K562 (cell line): ENCODE results near the gene TTC39B. TPM values are rescaled to one million over a fixed set of nuclear protein-coding genes. Genes with fewer than 3 reads are reported as not detected.

Experiments
- ATAC-seq: fragments of 200-7000 bp; cut with Tn5 transposase; 3 replicates; pipeline ENCODE4 v1.9.1; 2020; ENCODE audit warnings: moderate library complexity
- BruUV-seq: library from RNA; stranded (reverse); fragments of 400-500 nt; replicated peaks from 2 replicates; lab custom pipeline; 2021; lab: Mats Ljungman, UMichigan
- CTCF ChIA-PET: fragments of 300-600 bp; formaldehyde crosslinking; extraction: SDS; loops from one replicate; lab custom pipeline; 2021; ENCODE audit warnings: low intra/inter-chr PET ratio; lab: Yijun Ruan, JAX
- POLR2A ChIA-PET: fragments of 300-600, 350-650 bp; sonication (Branson Sonifier 250); formaldehyde crosslinking; extraction: SDS; loops from one replicate; lab custom pipeline; 2021; ENCODE audit warnings: antibody characterized with exemption, inconsistent platforms; lab: Yijun Ruan, JAX
- DNase-seq, 4 experiments: peaks; one replicate each; pipeline versions ENCODE4 v3.0.0 to v3.0.0-alpha.2; 2011 to 2018; ENCODE audit warnings: low spot score in 3 of 4, mixed read lengths in 3 of 4; ENCODE audit errors: extremely low read depth in 1 of 4
- FAIRE-seq: peaks from 2 replicates; lab custom pipeline; 2011; peaks lifted over from hg19 to GRCh38; lab: Jason Lieb, UNC
- H2AFZ ChIP-seq: 2 replicates; pipeline ENCODE4 v1.6.0; 2011; ENCODE audit warnings: low read depth, low read length, control low read depth, inconsistent platforms
- H3K27ac ChIP-seq: fragments of 200-600 bp; 3 replicates; pipeline ENCODE4 v1.8.0; 2011; ENCODE audit warnings: low read depth, mild to moderate bottlenecking, control low read depth, inconsistent platforms, low read length, moderate library complexity, mixed read lengths; ENCODE audit errors: extremely low read depth
- H3K27me3 ChIP-seq, 2 experiments: fragments of 300-600 bp in 1 of 2; 2 replicates in 1 of 2; 3 replicates in 1 of 2; pipeline versions ENCODE4 v1.6.0 to v1.8.0; 2011; ENCODE audit warnings: inconsistent platforms in 2 of 2, low read length in 2 of 2, mild to moderate bottlenecking in 1 of 2, mixed read lengths in 1 of 2, moderate library complexity in 1 of 2; ENCODE audit not compliant: control insufficient read depth in 2 of 2, insufficient read depth in 2 of 2
- H3K36me3 ChIP-seq: fragments of 300-600 bp; 3 replicates; pipeline ENCODE4 v1.8.0; 2011; ENCODE audit warnings: mild to moderate bottlenecking, low read length, inconsistent platforms; ENCODE audit not compliant: control insufficient read depth, insufficient read depth
- H3K4me1 ChIP-seq, 2 experiments: fragments of 200-600 bp in 1 of 2; replicated peaks in 1 of 2; 2 replicates in 1 of 2; 3 replicates in 1 of 2; pipeline versions ENCODE4 v1.5.1 to v1.8.0; 2011; ENCODE audit warnings: inconsistent platforms in 2 of 2, low read length in 2 of 2, mild to moderate bottlenecking in 1 of 2, mixed read lengths in 1 of 2, moderate library complexity in 1 of 2; ENCODE audit not compliant: control insufficient read depth in 2 of 2, insufficient read depth in 2 of 2
- H3K4me2 ChIP-seq: 2 replicates; pipeline ENCODE4 v1.6.1; 2011; ENCODE audit warnings: low read length, control low read depth, inconsistent platforms, mixed read lengths; ENCODE audit not compliant: insufficient read depth
- H3K4me3 ChIP-seq: fragments of 200-600 bp; sonication (generic), shearing (Covaris generic); 2 replicates; pipeline ENCODE4 v1.5.1; 2016; ENCODE audit warnings: control low read depth, inconsistent platforms
- H3K79me2 ChIP-seq: fragments of 200-600 bp; 3 replicates; pipeline ENCODE4 v1.8.0; 2011; ENCODE audit warnings: low read length, inconsistent platforms; ENCODE audit not compliant: control insufficient read depth, insufficient read depth
- H3K9ac ChIP-seq, 2 experiments: 2 replicates each; pipeline versions ENCODE4 v1.6.0 to v1.6.1; 2011; ENCODE audit warnings: low read depth in 2 of 2, low read length in 2 of 2, control low read depth in 1 of 2, inconsistent platforms in 1 of 2, mild to moderate bottlenecking in 1 of 2, mixed read lengths in 1 of 2; ENCODE audit not compliant: insufficient read depth in 1 of 2
- H3K9me1 ChIP-seq: one replicate; pipeline ENCODE4 v1.6.0; 2011; ENCODE audit warnings: inconsistent platforms, mild to moderate bottlenecking, low read length, moderate library complexity; ENCODE audit not compliant: control insufficient read depth, insufficient read depth
- H3K9me3 ChIP-seq: replicated peaks from 2 replicates; pipeline ENCODE4 v1.5.1; 2011; ENCODE audit warnings: low read depth, low read length, inconsistent platforms; ENCODE audit not compliant: control insufficient read depth, insufficient read depth
- H4K20me1 ChIP-seq: replicated peaks from 2 replicates; pipeline ENCODE4 v1.6.1; 2011; ENCODE audit warnings: low read length, inconsistent platforms, mixed read lengths; ENCODE audit not compliant: control insufficient read depth, insufficient read depth
- HDAC2 ChIP-seq: fragments of 450-650 bp; IDR thresholded peaks from 2 replicates; pipeline ENCODE4 v1.6.1; 2016; ENCODE audit warnings: mild to moderate bottlenecking
- JUN ChIP-seq, 2 experiments: sonication (generic) in 1 of 2; formaldehyde crosslinking in 1 of 2; IDR thresholded peaks; 2 replicates each; pipeline versions ENCODE4 v1.6.1 to v1.8.0; 2012 to 2022; ENCODE audit warnings: borderline replicate concordance in 2 of 2, mild to moderate bottlenecking in 2 of 2, improper control_type of control experiment in 1 of 2, low read depth in 1 of 2, low read length in 1 of 2, missing genetic modification reagents in 1 of 2
- MTF1 ChIP-seq: fragments of 250-450 bp; sonication (Bioruptor Pico); IDR thresholded peaks from 2 replicates; pipeline ENCODE4 v1.9.0; 2021; ENCODE audit warnings: moderate library complexity, mild to moderate bottlenecking, inconsistent platforms, borderline replicate concordance
- NR1H2 ChIP-seq: sonication (generic); formaldehyde crosslinking; IDR thresholded peaks from 2 replicates; pipeline ENCODE4 v1.4.0; 2020; ENCODE audit warnings: mild to moderate bottlenecking, missing genetic modification reagents
- RBBP5 ChIP-seq: fragments of 200-600 bp; sonication (generic); IDR thresholded peaks from 2 replicates; pipeline ENCODE4 v1.6.1; 2012; ENCODE audit warnings: borderline replicate concordance, mild to moderate bottlenecking, low read length, control low read depth, inconsistent platforms; ENCODE audit not compliant: insufficient read depth, poor library complexity, severe bottlenecking
- ZNF12 ChIP-seq: sonication (generic); formaldehyde crosslinking; IDR thresholded peaks from 2 replicates; pipeline ENCODE4 v1.4.0; 2020; ENCODE audit warnings: mild to moderate bottlenecking, missing genetic modification reagents
- WGBS: fragments of 100-300 bp; shearing (Covaris generic); methylation state at CpG from one replicate; pipeline ENCODE4 v1.1.6; 2016; ENCODE audit warnings: low coverage, mixed read lengths; ENCODE audit not compliant: insufficient coverage; ENCODE audit errors: missing lambda C conversion rate; 5-methylcytosine and 5-hydroxymethylcytosine counted together
- in situ Hi-C: fragments of 300-500 bp; cut with MboI; formaldehyde crosslinking; loops from 4 replicates; pipeline ENCODE4 v1.15.0; 2018; ENCODE audit warnings: inconsistent platforms, mixed read lengths
- intact Hi-C: fragments of 100-400 bp; cut with micrococcal nuclease; formaldehyde crosslinking; loops from 2 replicates; pipeline ENCODE4 v1.14.2; 2022
- polyA plus RNA-seq, 8 experiments: library from polyadenylated mRNA; depleted of rRNA in 4 of 8; stranded (reverse) in 5 of 8; unstranded in 3 of 8; fragments of >200 nt; fragmentation: Nextera tagmentation in 2 of 8; fragmentation: Illumina TruSeq in 1 of 8; extraction: Ambion mirVana in 2 of 8; extraction: Trizol in 1 of 8; gene quantifications; 2 replicates each; pipeline versions ENCODE4 v1.2.1 to v1.2.3, GENCODE V29; 2011 to 2014; ENCODE audit warnings: inconsistent platforms in 1 of 8, missing spikeins in 1 of 8
- total RNA-seq, 7 experiments: library from RNA; depleted of rRNA in 6 of 7; stranded (reverse); fragments of >200 nt in 6 of 7; fragmentation: Illumina TruSeq in 2 of 7; extraction: Trizol in 2 of 7; gene quantifications; 2 replicates each; pipeline versions ENCODE4 v1.2.1 to v1.2.3, GENCODE V29; 2011 to 2021; ENCODE audit warnings: low replicate concordance in 1 of 7
- TF ChIP-seq, protein P1 (sequence below): fragments of 450-650 bp; conservative IDR thresholded peaks from 2 replicates; pipeline ENCODE4 v1.6.1; 2016; ENCODE audit warnings: missing genetic modification characterization, low read depth, mild to moderate bottlenecking, missing compliant biosample characterization, moderate library complexity

The TTC39B gene
- total and polyA plus RNA-seq, 9 of the 15 experiments (the other 6 are each of a cell fraction or from before 2014, with no cell fraction given) = 0.32 to 1.2 (median 0.95) TPM

GRCh38 chr9:15156241-15156640 is 150.8 kb downstream of the TTC39B start:
- FAIRE-seq = no peak
- Histone ChIP-seq H3K4me2 (no peak overlapping the region), H3K9me3 (no peaks in the 10 kb centered on the region), H3K9ac (no peak overlapping the region), H3K9me1 (no peaks in the 10 kb centered on the region), H3K36me3 (no peaks in the 10 kb centered on the region), H3K79me2 (no peaks in the 10 kb centered on the region), H2AFZ (no peak overlapping the region), H3K27me3 (no peaks in the 10 kb centered on the region; a peak in 1 of 5 replicates), H3K27ac (no peak overlapping the region), H3K4me1 (no peaks in the 10 kb centered on the region), H4K20me1 (no peaks in the 10 kb centered on the region), H3K4me3 (no peak overlapping the region)
- TF ChIP-seq, protein P1, sequence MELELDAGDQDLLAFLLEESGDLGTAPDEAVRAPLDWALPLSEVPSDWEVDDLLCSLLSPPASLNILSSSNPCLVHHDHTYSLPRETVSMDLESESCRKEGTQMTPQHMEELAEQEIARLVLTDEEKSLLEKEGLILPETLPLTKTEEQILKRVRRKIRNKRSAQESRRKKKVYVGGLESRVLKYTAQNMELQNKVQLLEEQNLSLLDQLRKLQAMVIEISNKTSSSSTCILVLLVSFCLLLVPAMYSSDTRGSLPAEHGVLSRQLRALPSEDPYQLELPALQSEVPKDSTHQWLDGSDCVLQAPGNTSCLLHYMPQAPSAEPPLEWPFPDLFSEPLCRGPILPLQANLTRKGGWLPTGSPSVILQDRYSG (tag) = no peak
- in situ Hi-C loops = no loop called here
- intact Hi-C loops = no loop called here
- CTCF ChIA-PET = interaction anchor here (0.6 kb wide), 1 partner anchor 22 kb away, joined by 4 read pairs; no protein-coding TSS in a partner anchor
- POLR2A ChIA-PET = interaction anchor here (0.8 kb wide), 1 partner anchor 31 kb away, joined by 3 read pairs; no protein-coding TSS in a partner anchor
- DNase-seq = no peak
- BruUV-seq = no TSS peak
- no peak for ATAC-seq

DNA sequence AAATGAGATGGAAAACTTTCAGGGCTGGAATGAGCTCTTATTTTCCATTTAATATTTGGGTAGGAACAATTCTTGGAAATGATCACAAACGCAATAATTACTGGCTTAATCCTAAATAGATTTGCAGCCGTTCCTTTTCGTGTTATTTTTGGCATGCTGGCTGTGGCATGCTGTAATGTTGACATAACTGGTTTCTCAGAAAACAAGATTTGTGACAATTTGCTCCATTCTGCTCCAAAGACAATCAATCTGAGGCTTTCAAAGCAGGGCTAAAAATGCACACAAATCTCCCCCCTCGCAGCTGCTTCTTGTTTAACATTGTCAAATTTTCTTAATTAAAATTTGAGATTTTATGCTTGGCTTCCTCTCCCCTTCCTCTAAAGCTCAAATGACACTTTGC is 151.2 kb downstream of the TTC39B start:
- TF ChIP-seq RBBP5 (no peak), JUN (IDR thresholded peaks at IDR 0.05; ENCODE audit: borderline replicate concordance, low read depth, low read length) (no peak), JUN (CRISPR knock-in tag; IDR thresholded peaks at IDR 0.05; ENCODE audit: borderline replicate concordance) (no peak), MTF1 (CRISPR knock-in tag) (no peak), ZNF12 (CRISPR knock-in tag) (no peak), HDAC2 (no peak), NR1H2 (CRISPR knock-in tag) (no peak)
- Histone ChIP-seq H3K27me3 (no peaks in the 10 kb centered on the region; a peak in 1 of 5 replicates), H3K36me3 (no peaks in the 10 kb centered on the region), H3K79me2 (no peaks in the 10 kb centered on the region), H4K20me1 (no peaks in the 10 kb centered on the region), H3K9ac (no peak overlapping the region), H3K4me1 (no peaks in the 10 kb centered on the region), H3K9me3 (no peaks in the 10 kb centered on the region), H3K4me2 (no peak overlapping the region), H2AFZ (no peak overlapping the region), H3K27ac (no peak overlapping the region), H3K4me3 (no peak overlapping the region), H3K9me1 (no peaks in the 10 kb centered on the region)
- intact Hi-C loops (no loop called here), in situ Hi-C loops (no loop called here)
- ChIA-PET POLR2A (interaction anchor here (0.8 kb wide), 1 partner anchor 31 kb away, joined by 3 read pairs; no protein-coding TSS in a partner anchor), CTCF (no interaction called here)
- 0% methylated on average over 4 of the region's 4 CpGs for WGBS
- no peak for DNase-seq
- FAIRE-seq = no peak
- BruUV-seq = no TSS peak
- ATAC-seq = no peak
